ENCODE data around the gene BTD.

Gene BTD

DNA sequence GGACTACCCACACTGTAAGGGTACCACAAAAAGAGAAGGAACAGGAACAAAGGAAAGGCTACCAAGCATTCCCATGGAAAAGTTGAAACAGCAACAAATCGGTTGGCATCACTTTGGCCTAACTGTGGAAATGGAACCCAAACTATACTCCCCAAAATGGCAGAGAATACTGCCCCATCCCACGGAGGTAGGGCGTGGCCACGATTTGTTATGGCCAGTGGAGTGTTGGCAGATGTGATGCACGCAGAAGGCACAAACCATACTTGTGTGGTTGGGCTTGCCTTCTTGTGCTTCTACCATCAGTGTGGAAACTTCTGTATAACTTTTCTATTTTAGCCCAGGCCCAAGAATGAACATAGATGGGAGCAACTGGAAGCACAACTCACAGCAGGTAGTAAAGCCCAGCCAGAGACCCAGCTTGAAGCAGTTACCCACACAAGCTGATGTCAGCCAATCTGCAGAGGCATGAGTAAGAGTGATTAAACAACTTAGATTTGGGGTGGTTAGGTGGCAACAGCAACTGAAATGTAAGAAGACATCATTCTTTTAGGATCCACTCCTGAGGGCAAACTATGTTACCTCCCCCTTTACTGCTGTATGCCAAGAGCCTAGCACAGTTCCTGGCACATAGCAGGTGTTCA lies 64.1 kb downstream of the BTD start:
- DNase-seq (ENCODE audit: low read depth), result no peak

DNA sequence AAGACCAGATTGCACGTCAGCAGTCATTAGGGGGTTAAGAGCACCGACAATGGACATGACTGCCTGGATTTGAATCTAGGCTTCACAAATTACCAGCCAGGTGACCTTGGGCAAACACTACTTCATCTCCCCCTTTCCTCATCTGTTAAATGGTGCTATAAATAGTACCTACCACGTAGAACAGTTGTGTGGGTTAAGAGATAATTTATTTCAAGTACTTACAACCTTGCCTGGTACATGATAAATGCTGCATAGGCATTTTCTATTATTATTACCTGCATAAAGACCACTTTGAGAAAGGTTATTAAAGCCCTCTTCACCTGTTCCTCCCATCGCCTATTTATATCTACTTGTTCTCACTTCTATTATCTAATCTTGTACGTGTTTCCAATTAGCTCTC lies 64.7 kb downstream of the BTD start:
- DNase-seq (ENCODE audit: low read depth), result no peak

DNA sequence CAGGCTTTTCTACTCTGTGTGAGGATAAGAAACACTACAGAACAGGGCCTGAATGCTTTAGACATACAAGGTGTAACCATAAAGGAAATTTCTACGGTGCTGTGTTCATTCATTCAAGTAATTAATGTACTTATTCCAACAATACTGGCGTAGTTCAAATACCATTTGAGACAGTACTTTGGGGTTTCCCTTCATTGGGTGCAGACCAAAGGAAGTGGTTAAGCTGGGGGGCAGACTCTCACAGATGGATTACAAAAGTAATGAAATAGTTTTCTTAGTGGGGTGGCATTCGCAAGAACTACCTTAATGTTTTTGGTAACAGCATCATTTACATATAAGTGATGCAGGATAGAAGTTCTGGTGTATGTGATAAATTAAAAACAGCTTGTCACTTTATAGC lies 65.9 kb downstream of the BTD start:
- no peak for DNase-seq (ENCODE audit: low read depth)

DNA sequence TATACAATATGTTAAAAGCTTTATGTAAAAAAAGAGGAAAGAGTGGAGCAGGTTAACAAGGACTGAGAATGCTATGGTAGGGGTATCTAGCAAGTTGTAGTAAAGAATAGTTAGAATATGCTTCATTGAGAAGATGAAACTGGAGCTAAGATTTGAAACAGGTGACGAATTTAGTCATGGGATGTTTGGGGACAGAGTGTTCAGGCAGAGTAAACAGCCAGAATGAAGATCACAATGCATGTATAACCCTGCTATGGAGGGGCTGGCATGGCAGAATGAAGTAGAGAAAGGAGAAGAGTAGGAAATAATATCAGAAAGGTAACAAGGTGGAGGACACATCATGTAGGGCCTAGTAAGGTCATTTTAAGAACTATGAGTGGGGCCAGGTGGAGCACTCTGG lies 72.0 kb downstream of the BTD start:
- DNase-seq (ENCODE audit: low read depth), result no peak

DNA sequence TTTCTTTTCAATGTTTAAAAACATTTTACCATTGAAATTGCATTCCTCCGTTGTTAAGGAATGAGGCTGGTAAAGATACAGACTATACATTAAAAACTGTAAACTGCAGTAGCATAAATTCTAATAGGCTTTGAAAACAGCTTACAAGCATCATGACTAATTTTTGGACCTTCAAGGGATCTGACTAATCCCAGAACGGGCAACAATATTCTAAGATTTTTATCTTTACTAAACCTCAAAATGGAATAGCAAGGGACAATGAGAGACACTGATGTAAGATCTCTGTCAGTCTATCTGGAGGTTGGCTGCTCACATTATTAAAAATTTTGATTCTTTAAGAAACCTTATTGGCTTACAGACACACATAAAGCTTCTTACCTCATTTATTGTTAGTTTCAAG lies 74.7 kb downstream of the BTD start:
- no peak for DNase-seq (ENCODE audit: low read depth)

DNA sequence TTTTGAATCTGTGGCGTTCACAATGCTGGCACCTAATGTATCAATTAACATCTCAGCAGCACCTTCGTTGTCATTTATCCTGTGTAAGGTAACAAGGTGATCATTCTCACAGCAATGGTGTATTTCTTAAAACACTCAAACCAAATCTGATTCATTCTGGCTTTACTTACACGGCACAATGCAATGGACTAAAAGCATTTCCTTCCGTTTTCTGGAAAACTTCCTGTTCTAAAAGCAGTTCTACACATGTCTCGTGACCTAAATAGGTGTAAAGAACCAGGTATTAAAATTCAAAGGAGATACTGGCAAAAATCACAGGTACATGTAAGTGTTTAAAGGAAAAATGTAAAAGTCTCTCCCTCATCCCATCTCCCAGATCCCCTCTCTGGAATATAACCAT lies 77.8 kb downstream of the BTD start:
- no peak for DNase-seq (ENCODE audit: low read depth)

DNA sequence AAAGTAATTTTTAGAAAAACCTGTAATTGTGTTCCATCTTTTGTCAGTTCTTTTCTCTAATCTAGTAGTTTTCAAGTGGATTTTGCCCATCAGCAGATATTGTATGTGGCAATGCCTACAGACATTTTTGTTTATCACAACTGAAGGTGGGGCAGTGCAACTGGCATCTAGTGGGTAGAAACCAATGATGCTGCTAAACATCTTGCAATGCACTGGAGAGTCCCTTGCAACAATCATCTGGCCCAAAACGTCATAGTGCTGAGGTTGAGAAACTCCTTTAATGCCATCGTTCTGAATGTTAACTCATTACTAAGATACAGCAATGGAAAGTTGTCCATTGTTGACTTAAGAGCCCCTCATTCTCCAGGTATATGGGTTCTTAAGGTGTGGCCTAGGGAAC lies 80.1 kb downstream of the BTD start:
- no peak for DNase-seq (ENCODE audit: low read depth)

DNA sequence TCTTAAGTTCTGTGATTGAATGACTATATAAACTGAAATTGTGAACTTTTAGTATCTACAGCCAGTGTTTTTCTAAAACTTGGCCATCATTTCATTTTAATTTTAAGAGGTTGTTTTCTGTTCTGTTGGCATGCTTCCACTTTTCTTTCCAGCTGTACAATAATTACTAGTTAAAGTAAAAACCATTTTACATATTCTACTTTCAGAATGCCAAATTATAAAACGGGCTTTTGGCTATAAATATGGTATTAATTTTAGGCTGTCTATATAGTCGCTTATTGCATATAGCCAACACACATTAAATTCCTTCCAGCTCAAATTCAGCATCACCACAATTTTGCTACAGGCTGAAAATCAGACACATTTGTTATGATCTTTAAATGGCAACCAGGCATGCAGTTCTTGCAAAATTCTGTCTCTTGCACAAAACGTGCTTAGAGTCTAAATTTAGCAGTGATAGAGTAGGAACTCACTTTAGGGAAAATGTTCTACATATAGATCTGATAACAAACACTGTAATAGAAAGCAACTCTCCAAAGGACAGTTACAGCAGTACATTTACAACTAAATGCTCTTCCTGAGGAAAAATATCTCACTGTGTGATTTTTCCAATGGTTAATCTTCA lies 81.1 kb downstream of the BTD start:
- DNase-seq (ENCODE audit: low read depth), result no peak

DNA sequence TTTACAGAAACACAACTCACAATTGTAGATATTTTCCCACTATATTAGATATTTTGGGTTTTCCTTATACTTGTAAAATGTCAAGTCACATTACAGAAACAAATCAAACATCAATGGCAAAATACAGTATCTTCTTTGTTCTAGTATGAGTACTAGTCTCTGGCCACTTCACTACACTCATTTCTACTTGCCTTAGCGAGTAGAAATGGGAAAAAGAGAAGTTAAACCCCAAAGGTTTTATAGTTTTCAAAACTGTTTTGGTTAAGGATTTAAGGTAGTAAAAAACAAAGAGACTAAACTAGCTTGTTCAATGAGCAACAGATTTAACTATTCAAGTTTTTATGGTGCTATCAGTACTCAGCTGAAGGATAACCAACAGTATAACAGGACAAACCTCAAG lies 81.7 kb downstream of the BTD start:
- no peak for DNase-seq (ENCODE audit: low read depth)

DNA sequence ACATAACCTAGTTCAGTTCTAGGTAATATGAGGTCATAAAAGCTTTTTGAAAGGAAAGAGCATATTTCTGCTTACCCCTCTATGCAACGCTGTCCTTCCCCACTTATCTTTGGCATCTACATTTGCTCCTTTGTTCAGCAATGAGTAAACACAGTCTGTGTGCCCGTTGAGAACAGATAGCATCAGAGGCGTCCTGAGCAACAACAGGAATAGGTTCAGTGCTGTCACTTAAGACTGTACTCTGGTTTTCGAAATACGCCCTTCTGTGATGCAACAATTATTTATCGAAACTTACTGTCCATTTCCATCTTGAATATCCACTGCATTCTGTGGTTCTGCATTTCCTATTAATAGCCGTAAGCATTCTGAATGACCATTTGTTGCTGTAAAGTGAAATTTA lies 84.4 kb downstream of the BTD start:
- DNase-seq (ENCODE audit: low read depth), result no peak

DNA sequence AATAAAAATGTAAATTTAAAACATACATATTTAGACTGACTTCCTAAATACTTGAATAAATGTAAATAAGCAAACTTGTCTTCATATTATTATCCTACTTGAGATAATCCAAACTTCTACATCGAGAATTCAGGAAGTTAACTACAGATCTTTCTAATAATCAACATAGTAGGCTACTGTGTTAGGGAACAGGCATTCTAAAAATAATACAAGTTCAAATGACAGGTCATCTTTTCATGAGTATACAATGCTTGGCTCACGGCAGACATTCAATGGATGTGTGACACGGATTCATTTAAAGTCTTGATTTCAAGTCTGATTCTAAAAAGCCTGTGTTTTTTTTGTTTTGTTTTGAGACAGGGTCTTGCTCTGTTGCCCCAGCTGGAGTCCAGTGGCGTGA lies 88.7 kb downstream of the BTD start:
- no peak for DNase-seq (ENCODE audit: low read depth)

DNA sequence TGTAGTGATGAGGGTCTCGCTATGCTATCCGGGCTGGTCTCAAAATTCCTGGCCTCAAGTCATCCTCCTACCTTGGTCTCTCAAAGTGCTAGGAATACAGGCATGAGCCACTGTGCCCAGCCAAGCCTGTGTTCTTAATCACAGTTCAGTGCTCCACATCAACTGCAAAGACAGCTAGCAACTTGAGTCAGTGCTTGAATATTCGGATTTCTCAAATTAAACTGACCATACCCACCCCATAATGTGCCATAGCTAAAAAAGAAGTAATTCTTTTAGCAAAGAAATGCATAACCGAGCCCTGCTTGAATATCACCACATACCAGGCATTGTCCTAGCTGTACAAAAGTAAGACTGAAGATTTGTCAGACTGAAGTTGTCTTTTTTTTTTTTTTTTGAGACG lies 89.2 kb downstream of the BTD start:
- no peak for DNase-seq (ENCODE audit: low read depth)

DNA sequence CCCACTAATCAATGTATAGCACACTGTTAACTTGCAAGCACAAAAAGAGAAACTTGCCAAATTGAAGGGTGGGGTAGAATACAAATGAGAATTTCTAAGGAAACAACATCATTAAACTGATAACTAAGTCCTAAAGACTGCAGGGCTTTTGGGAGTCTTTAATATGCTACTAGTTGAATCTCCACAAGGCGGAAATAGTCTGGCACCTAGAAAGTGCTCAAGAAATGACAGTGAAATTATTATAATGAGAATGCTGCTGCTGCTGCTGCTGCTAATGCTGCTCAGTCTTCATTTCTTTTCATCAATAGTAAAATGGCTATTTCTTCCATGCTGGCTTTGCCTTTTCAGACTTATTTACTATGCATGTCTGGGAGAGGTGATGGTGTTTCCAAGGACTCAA lies 91.8 kb downstream of the BTD start:
- DNase-seq (ENCODE audit: low read depth), result no peak

DNA sequence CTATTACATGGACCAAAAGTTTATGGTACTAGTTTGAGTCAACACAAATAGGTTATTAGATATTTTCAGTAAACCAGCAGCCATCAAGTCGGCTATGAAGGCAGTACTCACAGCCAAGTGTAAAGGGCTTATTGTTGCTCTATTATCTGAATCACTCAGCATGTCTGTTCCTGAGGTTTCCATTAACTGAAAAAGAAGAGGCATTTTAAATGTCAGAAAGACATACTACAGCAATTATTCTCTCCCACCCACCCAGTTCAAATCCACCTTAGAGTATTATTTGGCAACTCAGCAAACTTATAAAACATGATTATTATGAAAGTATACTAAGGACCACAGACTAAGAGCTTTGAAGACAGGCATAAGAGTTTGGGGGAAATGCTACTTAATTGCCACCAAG lies 93.1 kb downstream of the BTD start:
- no peak for DNase-seq (ENCODE audit: low read depth)

Measured in stimulated activated CD8-positive, alpha-beta memory T cell treated with anti-CD3 and anti-CD28 coated beads, Interleukin-15, amount 100 ng/mL, for 1 hour (primary cell).